H1 (cell line): ENCODE results near the gene C16orf89. TPM values are rescaled to one million over a fixed set of nuclear protein-coding genes. Genes with fewer than 3 reads are reported as not detected.

ENCODE experiments used
- CTCF ChIA-PET: fragments of 300-600 bp; sonication (Branson Sonifier 250); formaldehyde crosslinking; loops from one replicate; lab custom pipeline; 2021; ENCODE audit not compliant: partially characterized antibody; lab: Charles Lee
- POLR2A ChIA-PET: fragments of 300-600 bp; sonication (Branson Sonifier 250); formaldehyde crosslinking; loops from one replicate; lab custom pipeline; 2021; ENCODE audit warnings: inconsistent platforms; ENCODE audit not compliant: partially characterized antibody; lab: Charles Lee
- DNase-seq, 2 experiments: peaks; one replicate each; pipeline versions ENCODE4 v3.0.0 to v3.0.0-alpha.2; 2010 to 2022; ENCODE audit warnings: low spot score in 2 of 2, low read depth in 1 of 2, mixed read lengths in 1 of 2
- FAIRE-seq: peaks from 2 replicates; lab custom pipeline; 2011; peaks lifted over from hg19 to GRCh38; lab: Jason Lieb, UNC
- H2AFZ ChIP-seq: 2 replicates; pipeline ENCODE4 v1.8.1; 2012; ENCODE audit warnings: low read length, inconsistent platforms
- H2AK5ac ChIP-seq: 2 replicates; pipeline ENCODE4 v1.6.1; 2013; ENCODE audit warnings: low read depth, low read length
- H2BK120ac ChIP-seq: replicated peaks from 2 replicates; pipeline ENCODE3; 2013; ENCODE audit warnings: low read depth, low read length, inconsistent platforms
- H2BK12ac ChIP-seq: 2 replicates; pipeline ENCODE4 v1.6.1; 2013; ENCODE audit warnings: low read depth, low read length
- H2BK15ac ChIP-seq: 2 replicates; pipeline ENCODE4 v1.6.1; 2013; ENCODE audit warnings: low read length
- H2BK20ac ChIP-seq: 2 replicates; pipeline ENCODE4 v1.6.1; 2013; ENCODE audit warnings: low read length
- H2BK5ac ChIP-seq: 2 replicates; pipeline ENCODE4 v1.6.1; 2013; ENCODE audit warnings: low read depth, low read length
- H3K14ac ChIP-seq: 2 replicates; pipeline ENCODE4 v1.6.1; 2013; ENCODE audit warnings: inconsistent platforms; ENCODE audit not compliant: insufficient read length
- H3K18ac ChIP-seq: 2 replicates; pipeline ENCODE4 v1.6.1; 2013; ENCODE audit warnings: low read length; ENCODE audit errors: extremely low read depth
- H3K23ac ChIP-seq: 2 replicates; pipeline ENCODE4 v1.6.1; 2013; ENCODE audit warnings: inconsistent platforms; ENCODE audit not compliant: insufficient read length
- H3K23me2 ChIP-seq: 2 replicates; pipeline ENCODE4 v1.6.1; 2013; ENCODE audit warnings: low read depth, low read length
- H3K27ac ChIP-seq: 2 replicates; pipeline ENCODE4 v1.6.1; 2011; ENCODE audit warnings: low read depth, low read length, inconsistent platforms
- H3K27me3 ChIP-seq, 4 experiments: replicated peaks in 1 of 4; 1 replicate in 1 of 4; 2 replicates in 3 of 4; pipeline versions ENCODE4 v1.6.1 to v1.8.1; 2011 to 2013; ENCODE audit warnings: low read length in 3 of 4, mild to moderate bottlenecking in 3 of 4, inconsistent platforms in 2 of 4, mixed read lengths in 2 of 4, moderate library complexity in 1 of 4; ENCODE audit not compliant: control insufficient read depth in 3 of 4, insufficient read depth in 3 of 4; ENCODE audit errors: extremely low read depth in 1 of 4
- H3K36me3 ChIP-seq, 4 experiments: 2 replicates each; pipeline versions ENCODE4 v1.6.1 to v1.8.1; 2011 to 2013; ENCODE audit warnings: mild to moderate bottlenecking in 4 of 4, low read length in 3 of 4, moderate library complexity in 2 of 4, control low read depth in 1 of 4, inconsistent platforms in 1 of 4; ENCODE audit not compliant: insufficient read depth in 4 of 4, control insufficient read depth in 2 of 4
- H3K4ac ChIP-seq: replicated peaks from 2 replicates; pipeline ENCODE3; 2013; ENCODE audit warnings: low read length, low read depth, mixed read lengths, inconsistent platforms; ENCODE audit not compliant: insufficient read length
- H3K4me1 ChIP-seq, 4 experiments: replicated peaks in 1 of 4; 1 replicate in 1 of 4; 2 replicates in 3 of 4; pipeline versions ENCODE4 v1.6.1 to v1.8.1; 2011 to 2013; ENCODE audit warnings: low read length in 3 of 4, inconsistent platforms in 2 of 4, mixed read lengths in 1 of 4; ENCODE audit not compliant: insufficient read depth in 4 of 4, control insufficient read depth in 3 of 4
- H3K4me2 ChIP-seq, 2 experiments: 2 replicates each; pipeline versions ENCODE4 v1.6.1 to v1.8.1; 2011 to 2013; ENCODE audit warnings: low read depth in 2 of 2, low read length in 2 of 2, control low read depth in 1 of 2, inconsistent platforms in 1 of 2, mild to moderate bottlenecking in 1 of 2; ENCODE audit not compliant: insufficient read depth in 1 of 2
- H3K4me3 ChIP-seq, 4 experiments: fragments of 200-600, 300-600 bp in 1 of 4; sonication (generic), shearing (Covaris generic), sonication (Bioruptor Twin) in 1 of 4; 2 replicates each; pipeline versions ENCODE4 v1.5.1 to v1.8.1; 2011 to 2016; ENCODE audit warnings: low read length in 4 of 4, low read depth in 3 of 4, control low read depth in 2 of 4, inconsistent platforms in 2 of 4, mild to moderate bottlenecking in 2 of 4, mixed read lengths in 1 of 4, moderate library complexity in 1 of 4; ENCODE audit not compliant: insufficient read depth in 2 of 4; ENCODE audit errors: extremely low read depth in 1 of 4
- H3K56ac ChIP-seq: replicated peaks from 2 replicates; pipeline ENCODE3; 2013; ENCODE audit warnings: low read depth, mild to moderate bottlenecking, mixed read lengths, low read length, inconsistent platforms; ENCODE audit not compliant: insufficient read length
- H3K79me1 ChIP-seq: 2 replicates; pipeline ENCODE4 v1.6.1; 2013; ENCODE audit warnings: low read depth, low read length, control low read depth
- H3K79me2 ChIP-seq, 2 experiments: 2 replicates each; pipeline versions ENCODE4 v1.6.1 to v1.8.1; 2012 to 2013; ENCODE audit warnings: low read length in 2 of 2, mild to moderate bottlenecking in 2 of 2, inconsistent platforms in 1 of 2; ENCODE audit not compliant: insufficient read depth in 2 of 2, control insufficient read depth in 1 of 2
- H3K9ac ChIP-seq, 4 experiments: replicated peaks in 1 of 4; 1 replicate in 1 of 4; 2 replicates in 3 of 4; pipeline versions ENCODE4 v1.6.1 to v1.8.1; 2011 to 2013; ENCODE audit warnings: low read depth in 3 of 4, low read length in 3 of 4, control low read depth in 2 of 4, mild to moderate bottlenecking in 2 of 4, moderate library complexity in 2 of 4, inconsistent platforms in 1 of 4; ENCODE audit errors: extremely low read depth in 1 of 4
- H3K9me3 ChIP-seq, 2 experiments: 2 replicates each; pipeline versions ENCODE4 v1.6.1 to v1.8.1; 2012 to 2013; ENCODE audit warnings: mild to moderate bottlenecking in 2 of 2, moderate library complexity in 2 of 2, control low read depth in 1 of 2, inconsistent platforms in 1 of 2, low read depth in 1 of 2, low read length in 1 of 2, mixed read lengths in 1 of 2; ENCODE audit not compliant: insufficient read depth in 2 of 2
- H4K20me1 ChIP-seq, 2 experiments: replicated peaks in 1 of 2; 2 replicates each; pipeline versions ENCODE3 to v1.8.1; 2011 to 2013; ENCODE audit warnings: inconsistent platforms in 2 of 2, low read length in 2 of 2, mild to moderate bottlenecking in 1 of 2; ENCODE audit not compliant: insufficient read depth in 2 of 2, control insufficient read depth in 1 of 2
- H4K5ac ChIP-seq: 2 replicates; pipeline ENCODE4 v1.6.1; 2013; ENCODE audit warnings: low read length, low read depth, mixed read lengths, inconsistent platforms; ENCODE audit not compliant: insufficient read length
- H4K8ac ChIP-seq: 2 replicates; pipeline ENCODE4 v1.8.0; 2013; ENCODE audit warnings: mild to moderate bottlenecking, moderate library complexity, low read length, inconsistent platforms; ENCODE audit not compliant: insufficient read depth; ENCODE audit errors: extremely low read depth
- H4K91ac ChIP-seq: replicated peaks from 2 replicates; pipeline ENCODE3; 2013; ENCODE audit warnings: low read length, mixed read lengths, inconsistent platforms; ENCODE audit not compliant: insufficient read length
- ASH2L ChIP-seq: fragments of 200-600, 300-600 bp; sonication (generic); IDR thresholded peaks from one replicate; pipeline ENCODE4 v1.7.1; 2017; ENCODE audit warnings: low read length
- EP300 ChIP-seq, 2 experiments: IDR thresholded peaks; 1 replicate in 1 of 2; 2 replicates in 1 of 2; pipeline ENCODE4 v1.6.1; 2011 to 2012; ENCODE audit warnings: low read depth in 2 of 2, low read length in 2 of 2, mild to moderate bottlenecking in 2 of 2, borderline replicate concordance in 1 of 2, inconsistent platforms in 1 of 2, moderate library complexity in 1 of 2
- KDM4A ChIP-seq: IDR thresholded peaks from one replicate; pipeline ENCODE4 v1.7.1; 2012; ENCODE audit warnings: low read depth, mild to moderate bottlenecking, moderate library complexity, low read length, inconsistent platforms; ENCODE audit not compliant: severe bottlenecking
- POLR2AphosphoS5 ChIP-seq: IDR thresholded peaks from 2 replicates; pipeline ENCODE4 v1.6.1; 2011; ENCODE audit warnings: low read depth, low read length
- SAP30 ChIP-seq: fragments of 300-600 bp; sonication (generic); IDR thresholded peaks from 2 replicates; pipeline ENCODE4 v1.7.1; 2012; ENCODE audit warnings: low read length, moderate library complexity, mild to moderate bottlenecking, inconsistent platforms; ENCODE audit not compliant: insufficient read depth, insufficient replicate concordance
- TAF7 ChIP-seq: optimal IDR thresholded peaks from 2 replicates; pipeline ENCODE3; 2011; ENCODE audit warnings: low read depth, mild to moderate bottlenecking, inconsistent platforms, low read length, moderate library complexity, borderline replicate concordance
- WGBS, 2 experiments: shearing (Covaris generic) in 1 of 2; methylation state at CpG; one replicate each; pipeline versions ENCODE4 v1.1.6 to v1.1.7; 2013 to 2015; ENCODE audit warnings: low lambda C conversion rate in 2 of 2, mixed read lengths in 2 of 2, inconsistent platforms in 1 of 2, low coverage in 1 of 2, missing lambda C conversion rate in 1 of 2; ENCODE audit not compliant: insufficient replicate concordance in 2 of 2, insufficient coverage in 1 of 2, insufficient read length in 1 of 2; ENCODE audit errors: extremely low coverage in 1 of 2, missing lambda C conversion rate in 1 of 2; 5-methylcytosine and 5-hydroxymethylcytosine counted together
- polyA plus RNA-seq, 7 experiments: library from polyadenylated mRNA; depleted of rRNA in 3 of 7; stranded (reverse) in 5 of 7; unstranded in 2 of 7; fragments of >200 nt in 5 of 7; fragments of 200-250 nt in 2 of 7; gene quantifications; 1 replicate in 5 of 7; 2 replicates in 1 of 7; 4 replicates in 1 of 7; pipeline versions ENCODE4 v1.2.1 to v1.2.3, GENCODE V29; 2011 to 2013; ENCODE audit warnings: missing spikeins in 2 of 7, mixed read lengths in 2 of 7
- total RNA-seq: library from RNA; stranded (reverse); fragmentation: NEBNext Ultra II Directional; extraction: Animal tissue kit (Norgen Biotek cat#: 25700); gene quantifications from 2 replicates; pipeline ENCODE4 v1.2.1, GENCODE V29; 2021

Gene C16orf89
- total and polyA plus RNA-seq, 2 of the 8 experiments (the other 6 are each of a cell fraction or from before 2014, with no cell fraction given): 6.7 to 9.9 TPM

GRCh38 chr16:5060073-5060641 is 5.6 kb downstream of the C16orf89 start:
- Histone ChIP-seq H3K27ac (no peak overlapping the region), H3K79me2 (no peaks in the 10 kb centered on the region)
- TF ChIP-seq TAF7: no peak
- TF ChIP-seq POLR2AphosphoS5: no peak
- no peak for TF ChIP-seq SAP30
- no peak for TF ChIP-seq EP300 (IDR thresholded peaks at IDR 0.05; ENCODE audit: borderline replicate concordance in 1 of 2, low read depth in 2 of 2, low read length in 2 of 2)
- no peak for TF ChIP-seq KDM4A
- no peak for TF ChIP-seq ASH2L
- TF ChIP-seq, all 59 proteins: peak for 0
- Histone ChIP-seq H3K14ac (no peak overlapping the region), H2BK12ac (peak overlapping the region; percentile 95; the same call in 1 of the 2 replicates), H3K4ac (no peak overlapping the region), H2BK20ac (peak overlapping the region; percentile 98), H3K56ac (peak overlapping the region; percentile 19), H3K4me3 (no peak overlapping the region), H3K4me2 (peak overlapping the region; percentile 22 to 54; a peak in 3 of 4 replicates), H2BK5ac (peak overlapping the region; percentile 81; the same call in 1 of the 2 replicates), H4K8ac (peak overlapping the region; percentile 63), H3K23ac (no peak overlapping the region), H4K91ac (peak overlapping the region; percentile 25), H3K4me1 (peaks cover 0 to 24% (median 14%) of the 10 kb centered on the region in 4 experiments; a peak in 6 of 7 replicates), H3K79me1 (no peaks in the 10 kb centered on the region), H3K9ac (no peak overlapping the region; a peak in 2 of 7 replicates), H3K27me3 (no peaks in the 10 kb centered on the region), H4K20me1 (no peaks in the 10 kb centered on the region), H2BK15ac (peak overlapping the region; percentile 72; the same call in 1 of the 2 replicates), H4K5ac (peak overlapping the region; percentile 18), H3K18ac (peak overlapping the region; percentile 83), H2BK120ac (peak overlapping the region; percentile 21), H2AFZ (no peak overlapping the region), H2AK5ac (no peak overlapping the region), H3K9me3 (no peaks in the 10 kb centered on the region), H3K36me3 (no peaks in the 10 kb centered on the region), H3K23me2 (no peaks in the 10 kb centered on the region; the same call in 1 of the 2 replicates)
- DNase-seq (peak in 1 of 2 experiments; percentile 58), FAIRE-seq (no peak)
- CTCF ChIA-PET: interaction anchor here (0.9 to 28.8 kb wide), 6 partner anchors 17 to 192 kb away, joined by 3 to 625 read pairs (median 5); partner anchors contain the start of genes ALG1 and SEC14L5
- POLR2A ChIA-PET: interaction anchor here (0.8 to 3.0 kb wide), 6 partner anchors 10 to 124 kb away, joined by 3 to 17 read pairs (median 4); partner anchors contain the start of gene ALG1
- WGBS, 2 experiments: 76% methylated on average over 10 of the region's 10 CpGs; no CpG with 5 or more reads in 1 of the 2 experiments
